Motor neuron (in vitro differentiated cells): Measurements from ENCODE around the gene PCAT6. TPM values are rescaled to one million over a fixed set of nuclear protein-coding genes. Genes with fewer than 3 reads are reported as not detected.
A peak's percentile ranks its signal among the peaks of the same experiment; 100 is the strongest.

ENCODE experiments used
- ATAC-seq, 8 experiments: fragments of 200-7000 bp; cut with Tn5 transposase; replicated peaks in 6 of 8; 2 replicates each; pipeline ENCODE4 v1.8.0; 2021; ENCODE audit warnings: mild to moderate bottlenecking in 8 of 8, moderate library complexity in 8 of 8
- H3K27ac ChIP-seq, 2 donors: fragments of 250-450 bp; sonication (Bioruptor Pico); 2 replicates each; pipeline ENCODE4 v1.9.0; 2021; ENCODE audit warnings: antibody characterized with exemption in 2 of 2, mild to moderate bottlenecking in 2 of 2, moderate library complexity in 1 of 2
- H3K4me1 ChIP-seq, 2 donors: fragments of 250-450 bp; sonication (Bioruptor Pico); replicated peaks in 1 of 2; 2 replicates each; pipeline ENCODE4 v1.6.1; 2021; ENCODE audit warnings: antibody characterized with exemption in 2 of 2, mild to moderate bottlenecking in 2 of 2, moderate library complexity in 1 of 2
- H3K4me3 ChIP-seq, 5 donors: fragments of 250-450 bp; sonication (Bioruptor Pico); 2 replicates each; pipeline ENCODE4 v1.9.0; 2021; ENCODE audit warnings: antibody characterized with exemption in 5 of 5, mild to moderate bottlenecking in 5 of 5, moderate library complexity in 4 of 5
- WGBS, 10 experiments: fragments of 450-650 bp; shearing (Covaris generic); methylation state at CpG; one replicate each; pipeline ENCODE4 v1.0.0; 2022; 5-methylcytosine and 5-hydroxymethylcytosine counted together
- in situ Hi-C, 9 experiments: fragments of 400-800 bp; cut with MboI; loops; one replicate each; pipeline ENCODE4 v1.15.0; 2021; ENCODE audit warnings: low sequenced_read_pairs in 9 of 9, low pct_unique_long_range_greater_than_20kb in 2 of 9; ENCODE audit not compliant: unreplicated experiment in 9 of 9
- total RNA-seq, 8 experiments: library from RNA; unstranded; fragments of 300-600 nt; gene quantifications; 2 replicates each; pipeline versions ENCODE4 v1.2.3 to v1.2.4, GENCODE V29; 2022

The PCAT6 gene
- total RNA-seq, 8 experiments from 2014 or later = 1.1 to 15.1 (median 4.4) TPM

DNA sequence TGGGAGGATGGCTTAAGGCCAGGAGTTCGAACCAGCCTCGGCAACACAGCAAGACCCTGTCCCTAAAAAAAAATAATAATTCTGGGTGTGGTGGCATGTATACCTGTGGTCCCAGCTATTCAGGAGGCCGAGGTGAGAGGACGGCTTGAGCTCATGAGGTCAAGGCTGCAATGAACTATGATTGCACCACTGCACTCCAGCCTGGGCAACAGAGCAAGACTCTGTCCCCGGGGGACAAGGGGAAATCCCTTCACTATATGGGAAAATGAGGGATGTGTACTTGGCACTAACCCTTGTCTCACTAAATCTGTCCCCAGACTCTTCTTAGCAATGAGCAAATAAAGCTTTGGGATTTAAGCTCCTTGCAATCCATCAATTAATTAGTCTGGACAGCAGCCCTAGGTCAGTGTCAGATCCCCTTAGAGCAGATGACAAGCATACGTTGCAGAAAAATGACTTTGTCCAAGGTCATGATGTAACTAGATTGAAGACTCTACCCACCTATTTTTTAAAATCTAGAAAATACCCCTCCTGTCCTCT is 11.9 kb upstream of the PCAT6 start:
- Histone ChIP-seq H3K4me3 (no peak overlapping the region), H3K4me1 (peaks cover 3 to 11% of the 10 kb centered on the region in 2 donors), H3K27ac (no peak overlapping the region)
- 60 to 100% (median 93%) methylated on average over 2 to 6 of the region's 6 CpGs; no CpG with 5 or more reads in 3 of the 10 experiments for WGBS, 10 experiments
- in situ Hi-C loops = no loop called here
- ATAC-seq = no peak

DNA sequence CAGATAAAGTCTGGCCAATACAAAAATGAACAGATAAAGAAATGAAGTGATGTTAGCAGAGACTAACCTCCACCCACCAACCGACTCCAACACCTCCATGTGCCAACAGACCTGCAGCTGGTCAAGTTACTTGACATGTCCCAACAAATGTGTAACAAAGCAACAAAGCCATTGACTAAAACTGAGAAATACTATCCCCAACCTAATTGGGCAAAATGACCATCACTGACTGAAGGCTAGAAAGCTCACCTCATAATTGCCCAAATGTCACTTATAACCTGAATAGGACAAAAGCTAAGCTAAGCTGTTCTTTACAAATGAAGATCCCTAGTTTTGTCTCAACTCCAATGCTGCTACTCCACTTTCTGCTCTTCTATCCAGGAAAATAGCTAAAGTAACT is 10.0 kb upstream of the PCAT6 start:
- H3K4me3 ChIP-seq = no peak overlapping the region
- 80 to 100% (median 100%) methylated on average over 1 of the region's 1 CpG; no CpG with 5 or more reads in 3 of the 10 experiments for WGBS, 10 experiments
- ATAC-seq = no peak
- no peak overlapping the region for H3K27ac ChIP-seq
- in situ Hi-C loops = no loop called here
- H3K4me1 ChIP-seq = peaks cover 9 to 26% of the 10 kb centered on the region in 2 donors

DNA sequence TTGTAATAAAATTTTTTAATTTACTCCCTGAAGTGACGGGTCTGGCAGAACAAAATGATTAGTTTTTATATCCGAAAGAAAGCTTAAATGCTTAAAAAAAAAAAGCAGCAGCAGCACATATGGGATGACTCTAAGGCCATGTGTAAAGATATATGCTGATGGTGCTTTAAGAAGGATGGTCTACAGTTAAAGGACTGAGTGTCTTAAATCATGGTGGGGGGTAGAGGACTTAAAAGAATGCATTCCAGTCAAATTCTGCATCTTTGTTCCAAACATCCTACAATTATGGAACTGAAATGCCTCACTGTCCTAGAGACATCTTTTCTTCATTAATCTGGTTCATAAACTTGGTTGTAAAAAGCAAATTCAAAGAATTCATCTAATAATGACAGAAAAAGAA is 9.6 kb upstream of the PCAT6 start:
- in situ Hi-C loops = no loop called here
- Histone ChIP-seq H3K4me1 (peaks cover 9 to 26% of the 10 kb centered on the region in 2 donors), H3K27ac (no peak overlapping the region), H3K4me3 (no peak overlapping the region)
- 37 to 100% (median 94%) methylated on average over 1 to 2 of the region's 2 CpGs; no CpG with 5 or more reads in 1 of the 10 experiments for WGBS, 10 experiments
- no peak for ATAC-seq

DNA sequence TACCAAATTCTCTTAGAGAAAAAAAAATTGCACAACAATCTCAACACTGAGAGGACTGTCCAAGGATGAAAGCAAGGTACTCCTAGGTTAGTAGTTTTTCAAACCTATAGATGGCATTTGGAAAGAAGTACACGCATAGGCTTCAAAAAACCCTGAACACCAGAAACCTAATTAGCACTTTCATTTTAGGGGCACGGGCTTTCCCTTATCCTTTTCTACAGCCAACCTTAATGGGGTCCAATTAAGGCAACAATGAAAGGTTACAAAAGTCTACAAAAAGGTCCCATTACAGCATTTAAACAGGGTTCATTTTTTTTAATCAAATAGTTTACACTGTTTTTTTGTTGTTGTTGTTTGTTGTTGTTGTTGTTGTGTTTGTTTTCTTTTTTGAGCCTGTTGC is 8.7 kb upstream of the PCAT6 start:
- no peak overlapping the region for H3K4me3 ChIP-seq
- no peak overlapping the region for H3K27ac ChIP-seq
- in situ Hi-C loops = no loop called here
- no peak for ATAC-seq
- 17 to 100% (median 67%) methylated on average over 1 to 2 of the region's 2 CpGs; no CpG with 5 or more reads in 1 of the 10 experiments for WGBS, 10 experiments
- peaks cover 9 to 26% of the 10 kb centered on the region in 2 donors for H3K4me1 ChIP-seq

DNA sequence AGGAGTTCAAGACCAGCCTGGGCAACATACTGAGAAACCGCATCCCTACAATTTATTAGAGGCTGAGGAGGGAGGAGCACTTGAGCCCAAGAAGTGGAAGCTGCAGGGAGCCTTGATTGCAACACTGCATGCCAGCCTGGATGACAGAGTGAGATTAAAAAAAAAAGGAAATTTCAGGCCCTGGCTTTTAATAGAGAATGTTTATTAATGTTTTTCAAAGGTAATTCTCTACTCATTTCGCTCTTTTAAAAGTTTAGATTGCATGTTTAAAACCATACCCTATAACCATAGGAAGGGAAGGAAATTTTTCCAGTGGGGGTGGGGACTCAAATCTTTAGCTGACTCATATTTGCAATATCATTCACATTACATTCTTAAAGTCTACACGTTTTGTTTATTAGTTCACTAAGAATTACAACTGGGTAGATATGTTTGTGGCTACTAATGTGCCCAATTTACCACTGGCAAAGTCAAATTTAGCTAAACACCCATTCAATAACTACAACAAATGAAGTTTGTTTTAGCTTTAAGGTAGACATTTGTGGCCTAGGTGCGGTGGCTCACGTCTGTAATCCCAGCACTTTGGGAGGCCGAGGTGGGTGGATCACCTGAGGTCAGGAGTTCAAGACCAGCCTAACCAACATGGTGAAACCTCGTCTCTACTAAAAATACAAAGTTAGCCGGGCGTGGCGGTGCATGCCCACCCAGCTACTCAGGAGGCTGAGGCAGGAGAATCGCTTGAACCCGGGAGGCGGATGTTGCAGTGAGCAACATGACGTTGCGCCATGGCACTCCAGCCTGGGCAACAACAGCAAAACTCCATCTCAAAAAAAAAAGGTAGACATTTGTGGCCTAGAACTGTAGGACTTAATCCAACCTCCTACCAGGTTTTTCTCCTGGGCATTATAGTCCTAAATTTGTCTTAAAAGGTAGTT is 7.5 kb upstream of the PCAT6 start:
- in situ Hi-C loops = no loop called here
- 78 to 100% (median 88%) methylated on average over 1 to 12 of the region's 15 CpGs for WGBS, 10 experiments
- ATAC-seq = no peak
- Histone ChIP-seq H3K4me3 (no peak overlapping the region), H3K4me1 (peaks cover 9 to 21% of the 10 kb centered on the region in 2 donors), H3K27ac (no peak overlapping the region)

DNA sequence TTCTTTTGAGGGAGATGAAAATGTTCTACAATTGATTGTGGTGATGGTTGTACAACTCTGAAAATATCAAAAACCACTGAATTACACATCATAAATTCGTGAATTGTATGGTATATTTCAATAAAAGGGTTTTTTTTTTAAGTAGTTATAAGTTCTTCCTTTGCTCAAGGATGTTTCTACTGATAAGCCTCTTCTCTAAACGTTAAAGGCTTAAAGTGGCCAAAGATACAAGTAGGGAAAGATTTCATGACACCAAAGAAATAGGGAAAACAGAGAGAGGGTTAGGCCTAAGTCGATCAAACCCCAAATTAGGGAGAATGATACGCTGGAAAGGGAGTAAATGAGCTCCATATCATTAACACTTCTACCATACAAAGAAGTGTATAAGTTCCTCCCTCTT is 6.6 kb upstream of the PCAT6 start:
- in situ Hi-C loops = no loop called here
- no peak for ATAC-seq
- H3K4me3 ChIP-seq = no peak overlapping the region
- 58 to 100% (median 87%) methylated on average over 1 to 4 of the region's 4 CpGs; no CpG with 5 or more reads in 1 of the 10 experiments for WGBS, 10 experiments
- no peak overlapping the region for H3K27ac ChIP-seq
- H3K4me1 ChIP-seq = peaks cover 9 to 21% of the 10 kb centered on the region in 2 donors

DNA sequence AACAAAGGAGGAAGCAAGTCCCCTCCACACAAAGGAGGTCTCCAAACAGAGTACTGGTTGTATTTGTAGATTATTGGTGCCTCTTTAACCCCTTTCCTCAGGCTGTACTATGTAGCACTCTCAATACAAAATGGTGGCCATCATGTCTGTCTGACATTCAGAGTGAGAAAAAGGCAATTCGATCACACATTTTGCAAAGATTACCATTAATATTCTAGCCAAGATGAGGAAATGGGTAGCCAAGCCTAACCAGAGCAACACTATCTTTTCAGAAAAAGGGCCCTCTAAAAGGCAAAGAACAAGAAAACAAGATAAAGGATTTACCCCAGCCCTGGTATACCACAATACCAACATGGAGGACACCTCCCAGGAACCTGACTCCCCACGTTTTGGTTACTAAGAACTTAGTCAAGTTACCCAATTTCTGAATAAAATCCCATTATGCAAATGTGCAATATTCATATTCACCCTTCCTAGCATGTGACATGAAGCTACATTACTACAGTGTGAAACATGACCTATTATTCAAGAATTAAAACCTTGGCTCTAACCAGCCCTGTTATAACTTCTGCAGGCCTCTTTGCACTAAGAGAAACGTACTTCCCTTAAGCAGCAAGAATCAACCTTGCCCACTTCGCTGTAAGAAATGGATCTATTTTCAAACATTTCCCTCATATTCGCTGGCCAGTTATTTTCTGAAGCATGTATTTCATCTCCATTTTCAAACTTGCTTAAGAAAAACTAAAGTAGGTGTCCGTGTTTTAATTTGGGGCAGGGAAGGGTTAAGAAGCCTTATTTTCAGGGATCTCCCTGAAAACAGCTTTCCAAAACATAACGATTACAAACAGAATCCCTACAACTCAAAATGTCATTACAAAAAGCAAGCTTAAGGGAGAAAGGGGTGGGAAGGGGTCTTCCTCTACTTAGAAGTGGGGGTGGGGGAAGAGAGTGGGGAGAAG is 4.6 kb upstream of the PCAT6 start:
- ATAC-seq = peak in 3 of 8 experiments; percentile 9 to 16 (median 11)
- in situ Hi-C loops = no loop called here
- WGBS, 10 experiments = 0 to 26% (median 10%) methylated on average over 1 to 7 of the region's 7 CpGs
- H3K27ac ChIP-seq = peak overlapping the region; percentile 86 to 93
- peak overlapping the region; percentile 90 to 99 (median 98) for H3K4me3 ChIP-seq
- H3K4me1 ChIP-seq = peaks cover 9 to 19% of the 10 kb centered on the region in 2 donors

DNA sequence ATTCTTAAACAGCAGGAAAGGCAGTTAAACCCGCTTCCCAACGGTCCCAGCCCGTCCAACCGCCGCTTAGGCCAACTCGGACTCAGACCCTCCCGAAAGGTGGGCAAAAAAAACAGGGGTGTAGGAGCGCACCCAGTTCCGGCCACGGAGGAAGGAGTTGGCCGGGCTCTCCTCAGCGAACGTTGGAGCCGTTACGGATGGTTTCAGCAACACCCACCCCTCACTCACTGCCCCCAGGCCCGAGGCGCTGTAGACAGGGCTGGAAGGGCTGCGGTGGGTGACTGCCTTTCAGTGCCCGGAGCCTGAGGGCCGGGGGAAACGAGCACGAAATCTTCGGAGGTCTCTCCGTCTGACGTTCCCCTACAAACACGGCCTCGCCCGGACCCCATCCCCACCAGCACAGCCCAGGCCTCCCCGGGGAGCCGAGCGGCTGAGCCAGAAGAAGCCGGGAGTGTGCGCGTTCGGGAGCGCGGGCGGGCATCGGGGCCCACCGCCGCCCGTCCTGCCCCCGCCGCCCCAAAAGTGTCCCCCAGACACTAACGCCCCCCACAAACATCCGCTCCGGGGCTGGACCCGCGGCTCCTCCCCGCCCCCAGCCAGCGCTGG is 3.8 kb upstream of the PCAT6 start:
- H3K27ac ChIP-seq = peak overlapping the region; percentile 86 to 93
- H3K4me1 ChIP-seq = peaks cover 11 to 22% of the 10 kb centered on the region in 2 donors
- 0 to 8% (median 0%) methylated on average over 4 to 8 of the region's 51 CpGs; no CpG with 5 or more reads in 6 of the 10 experiments for WGBS, 10 experiments
- peak overlapping the region; percentile 90 to 99 (median 98) for H3K4me3 ChIP-seq
- ATAC-seq = peak in 6 of 8 experiments; percentile 0 to 3 (median 0)
- in situ Hi-C loops = no loop called here

DNA sequence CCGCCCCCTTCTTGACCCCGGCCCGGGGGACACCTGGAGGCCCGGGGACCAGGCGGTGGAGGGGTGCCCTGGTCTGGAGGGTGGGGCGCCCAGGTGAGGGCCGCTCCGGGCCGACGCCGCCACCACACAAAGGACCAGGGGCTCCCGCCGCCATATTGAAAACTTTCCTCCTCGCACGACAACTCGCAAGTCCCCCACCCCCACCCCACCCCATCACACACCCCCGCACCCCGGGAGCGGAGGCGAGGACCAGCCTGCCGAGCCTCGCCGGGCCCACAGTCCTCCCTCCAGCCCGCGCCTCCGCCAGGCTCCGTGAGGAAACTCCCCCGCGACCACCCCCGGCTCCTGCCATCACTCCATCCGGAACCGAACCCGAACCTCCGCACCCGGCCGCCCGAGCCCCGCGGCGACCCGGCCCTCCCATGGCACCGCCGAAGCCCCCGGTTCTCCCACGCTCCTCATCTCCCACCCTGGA is 3.3 kb upstream of the PCAT6 start:
- in situ Hi-C loops = no loop called here
- Histone ChIP-seq H3K4me1 (peaks cover 11 to 23% of the 10 kb centered on the region in 2 donors), H3K4me3 (peak overlapping the region; percentile 90 to 99 (median 98)), H3K27ac (peak overlapping the region; percentile 86 to 93)
- 0% methylated on average over 5 of the region's 45 CpGs; no CpG with 5 or more reads in 9 of the 10 experiments for WGBS, 10 experiments
- ATAC-seq = peak; percentile 0 to 7 (median 2)

DNA sequence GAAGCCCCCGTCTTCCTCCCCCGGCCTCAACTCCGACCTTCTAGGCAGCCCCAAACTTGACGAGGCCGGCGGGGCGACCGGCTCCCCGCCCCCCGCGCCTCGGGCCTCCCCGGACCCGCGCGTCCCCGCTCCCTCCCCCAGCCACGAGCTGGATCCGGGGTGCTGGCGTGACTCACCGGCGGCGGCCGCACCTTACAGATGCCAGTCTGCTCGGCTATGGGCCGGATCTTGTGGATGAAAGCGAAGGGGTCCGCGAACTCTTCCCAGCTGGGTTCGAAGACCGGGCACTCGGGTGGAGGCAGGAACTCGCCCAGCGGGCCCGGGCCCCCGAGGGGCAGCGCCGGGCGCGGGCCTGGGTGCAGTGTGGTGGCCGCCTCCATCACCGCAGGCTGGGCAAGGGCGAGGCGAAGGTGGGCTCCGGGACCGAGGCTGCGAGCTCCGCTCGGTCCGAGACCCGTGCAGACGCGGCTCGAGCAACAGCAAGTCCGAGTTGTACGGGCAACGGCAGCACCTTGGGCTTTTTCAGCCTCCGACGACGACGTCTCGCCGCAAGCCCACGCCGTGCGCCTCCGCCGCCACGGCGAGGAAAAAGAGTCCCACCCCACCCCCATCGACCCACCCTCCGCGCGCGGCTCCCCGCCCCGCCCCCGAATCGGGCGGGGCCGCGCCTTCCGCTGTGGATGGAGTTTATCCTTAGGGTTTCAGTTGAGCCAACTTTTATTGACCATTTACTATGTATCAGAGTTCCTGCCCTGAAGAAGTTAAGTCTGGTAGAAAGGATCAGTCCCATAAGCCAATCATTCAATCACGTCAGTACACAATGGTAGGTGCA is 2.6 kb upstream of the PCAT6 start, which contains the start of gene KDM5B:
Gene KDM5B, minus strand, starts transcription at position 496 of the 832 bp plus-strand sequence. Its CDS starts 116 bp downstream, at position 380.
- H3K27ac ChIP-seq = peak within 1 kb of the TSS; percentile 86 to 93
- peak within 1 kb of the TSS; percentile 90 to 99 (median 98) for H3K4me3 ChIP-seq
- peaks cover 8 to 23% of the 10 kb centered on the region in 2 donors for H3K4me1 ChIP-seq
- ATAC-seq = peak; percentile 6 to 34 (median 23)
- 0 to 14% (median 6%) methylated on average over 1 to 14 of the region's 84 CpGs; no CpG with 5 or more reads in 5 of the 10 experiments for WGBS, 10 experiments
- in situ Hi-C loops = no loop called here

DNA sequence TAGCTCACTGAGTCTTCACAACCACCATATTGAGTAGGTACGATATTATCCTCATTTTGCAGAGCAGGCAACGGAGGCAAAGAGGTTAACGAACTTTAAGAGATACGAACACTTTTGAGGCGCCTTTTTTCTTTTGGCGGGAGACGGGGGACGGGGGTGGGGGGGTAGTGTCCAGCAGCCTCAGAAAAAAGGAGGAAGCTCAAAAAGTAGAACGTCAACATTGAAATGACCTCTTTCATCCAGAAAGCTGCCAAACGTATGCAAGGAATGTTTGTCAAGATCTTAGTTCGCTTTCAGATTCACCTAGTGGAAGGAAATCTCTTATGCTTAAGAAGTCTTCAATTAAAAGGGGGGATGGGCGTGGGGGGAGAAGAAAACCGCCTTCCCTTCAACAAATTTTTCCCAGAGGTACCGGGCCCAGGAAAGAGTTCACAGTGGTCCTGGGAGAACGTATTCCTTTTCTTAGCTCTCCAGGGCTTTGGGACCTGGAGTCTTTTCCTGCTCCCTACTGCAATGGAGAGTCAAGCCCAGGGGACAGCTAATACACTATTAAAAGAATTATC is 1.1 kb upstream of the PCAT6 start:
- H3K4me3 ChIP-seq = peak overlapping the region in 4 of 5 donors; percentile 67 to 87 (median 76)

More for the DNA sequence above, 1.1 kb upstream of the PCAT6 start:
- in situ Hi-C loops = no loop called here
- Histone ChIP-seq H3K27ac (no peak overlapping the region), H3K4me1 (peaks cover 5 to 16% of the 10 kb centered on the region in 2 donors)
- WGBS, 10 experiments = 36 to 83% (median 57%) methylated on average over 3 to 14 of the region's 15 CpGs; no CpG with 5 or more reads in 1 of the 10 experiments
- ATAC-seq = no peak
